Lower leg skin (tissue), 4 donors: ENCODE results near the gene ADAD2. TPM values are rescaled to one million over a fixed set of nuclear protein-coding genes. Genes with fewer than 3 reads are reported as not detected.
A peak's percentile ranks its signal among the peaks of the same experiment; 100 is the strongest.

Source experiments
- DNase-seq, 2 donors: peaks; one replicate each; pipeline ENCODE4 v3.0.0-alpha.2; 2019; ENCODE audit warnings: low spot score in 2 of 2
- H3K4me3 ChIP-seq: fragments of 200-600 bp; sonication (generic); 2 replicates; pipeline ENCODE4 v1.5.1; 2017; ENCODE audit warnings: mild to moderate bottlenecking, low read depth; ENCODE audit not compliant: poor library complexity, severe bottlenecking
- POLR2A ChIP-seq, 2 donors: fragments of 450-650 bp; IDR thresholded peaks; one replicate each; pipeline ENCODE4 v1.6.1; 2016 to 2017; ENCODE audit warnings: antibody characterized with exemption in 2 of 2, mild to moderate bottlenecking in 1 of 2, moderate library complexity in 1 of 2
- WGBS, 2 donors: methylation state at CpG; one replicate each; pipeline ENCODE4 v1.1.5; 2018; 5-methylcytosine and 5-hydroxymethylcytosine counted together
- intact Hi-C: fragments of 100-400 bp; cut with DNase I; formaldehyde crosslinking; loops from one replicate; pipeline ENCODE4 v1.15.0; 2023; ENCODE audit warnings: low total_unique reads
- total RNA-seq, 4 donors: library from RNA; depleted of rRNA; stranded (reverse); fragments of >200 nt; gene quantifications; one replicate each; pipeline ENCODE4 v1.1.0, GENCODE V29; 2016
- TF ChIP-seq, protein P1 (sequence below), 3 donors: fragments of 450-650 bp; IDR thresholded peaks; one replicate each; pipeline ENCODE4 v1.5.1; 2016; ENCODE audit warnings: antibody characterized with exemption in 3 of 3, mild to moderate bottlenecking in 3 of 3, moderate library complexity in 2 of 3

Gene ADAD2
- total RNA-seq, 4 donors from 2014 or later: 0.96 to 1.2 TPM; not detected in 2

DNA sequence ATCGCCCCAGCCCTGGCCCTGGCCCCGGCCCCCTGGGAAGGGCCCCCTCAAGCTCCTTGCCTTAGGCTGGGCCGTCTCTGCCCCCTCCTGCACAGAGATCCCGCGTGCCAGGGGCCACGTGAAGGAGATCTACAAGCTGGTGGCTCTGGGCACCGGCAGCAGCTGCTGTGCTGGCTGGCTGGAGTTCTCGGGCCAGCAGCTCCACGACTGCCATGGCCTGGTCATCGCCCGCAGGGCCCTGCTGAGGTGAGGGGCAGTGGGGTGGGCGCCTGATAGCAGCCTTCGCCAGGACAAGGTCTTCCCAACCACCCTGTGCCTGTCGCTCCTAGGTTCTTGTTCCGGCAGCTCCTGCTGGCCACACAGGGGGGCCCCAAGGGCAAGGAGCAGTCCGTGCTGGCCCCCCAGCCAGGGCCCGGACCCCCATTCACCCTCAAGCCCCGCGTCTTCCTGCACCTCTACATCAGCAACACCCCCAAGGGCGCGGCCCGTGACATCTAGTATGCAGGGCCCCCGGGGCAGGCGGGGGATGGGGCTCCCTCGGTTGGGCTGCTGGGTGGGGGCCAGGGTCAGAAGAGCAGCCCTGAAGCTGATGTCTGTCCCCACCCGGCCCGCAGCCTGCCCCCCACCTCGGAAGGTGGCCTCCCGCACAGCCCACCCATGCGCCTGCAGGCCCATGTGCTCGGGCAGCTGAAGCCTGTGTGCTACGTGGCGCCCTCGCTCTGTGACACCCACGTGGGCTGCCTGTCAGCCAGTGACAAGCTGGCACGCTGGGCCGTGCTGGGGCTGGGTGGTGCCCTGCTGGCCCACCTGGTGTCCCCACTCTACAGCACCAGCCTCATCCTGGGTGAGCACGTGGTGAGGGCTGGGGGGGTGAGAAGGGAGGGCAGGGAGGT is 4.5 kb downstream of the ADAD2 start:
- intact Hi-C loops: no loop called here
- TF ChIP-seq, protein P1, sequence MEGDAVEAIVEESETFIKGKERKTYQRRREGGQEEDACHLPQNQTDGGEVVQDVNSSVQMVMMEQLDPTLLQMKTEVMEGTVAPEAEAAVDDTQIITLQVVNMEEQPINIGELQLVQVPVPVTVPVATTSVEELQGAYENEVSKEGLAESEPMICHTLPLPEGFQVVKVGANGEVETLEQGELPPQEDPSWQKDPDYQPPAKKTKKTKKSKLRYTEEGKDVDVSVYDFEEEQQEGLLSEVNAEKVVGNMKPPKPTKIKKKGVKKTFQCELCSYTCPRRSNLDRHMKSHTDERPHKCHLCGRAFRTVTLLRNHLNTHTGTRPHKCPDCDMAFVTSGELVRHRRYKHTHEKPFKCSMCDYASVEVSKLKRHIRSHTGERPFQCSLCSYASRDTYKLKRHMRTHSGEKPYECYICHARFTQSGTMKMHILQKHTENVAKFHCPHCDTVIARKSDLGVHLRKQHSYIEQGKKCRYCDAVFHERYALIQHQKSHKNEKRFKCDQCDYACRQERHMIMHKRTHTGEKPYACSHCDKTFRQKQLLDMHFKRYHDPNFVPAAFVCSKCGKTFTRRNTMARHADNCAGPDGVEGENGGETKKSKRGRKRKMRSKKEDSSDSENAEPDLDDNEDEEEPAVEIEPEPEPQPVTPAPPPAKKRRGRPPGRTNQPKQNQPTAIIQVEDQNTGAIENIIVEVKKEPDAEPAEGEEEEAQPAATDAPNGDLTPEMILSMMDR (IDR thresholded peaks at IDR 0.05): no peak
- no peak for TF ChIP-seq POLR2A (IDR thresholded peaks at IDR 0.05)
- 61 to 64% methylated on average over 12 to 17 of the region's 38 CpGs for WGBS, 2 donors
- no peak overlapping the region for H3K4me3 ChIP-seq
- DNase-seq: no peak

DNA sequence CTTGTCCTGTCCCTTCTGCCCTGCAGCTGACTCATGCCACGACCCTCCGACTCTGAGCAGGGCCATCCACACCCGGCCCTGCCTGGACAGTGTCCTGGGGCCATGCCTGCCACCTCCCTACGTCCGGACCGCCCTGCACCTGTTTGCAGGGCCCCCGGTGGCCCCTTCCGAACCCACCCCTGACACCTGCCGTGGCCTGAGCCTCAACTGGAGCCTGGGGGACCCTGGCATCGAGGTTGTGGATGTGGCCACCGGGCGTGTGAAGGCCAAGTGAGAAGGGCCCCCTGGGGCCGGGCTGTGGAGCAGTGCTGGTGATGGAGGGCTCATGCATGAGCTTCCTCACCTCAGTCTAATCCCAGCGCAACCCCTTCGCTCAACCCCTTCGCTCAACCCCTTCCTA is 5.1 kb downstream of the ADAD2 start:
- intact Hi-C loops: no loop called here
- DNase-seq: no peak
- no peak for TF ChIP-seq POLR2A (IDR thresholded peaks at IDR 0.05)
- TF ChIP-seq, protein P1 (IDR thresholded peaks at IDR 0.05): no peak
- 62 to 76% methylated on average over 16 of the region's 16 CpGs for WGBS, 2 donors
- H3K4me3 ChIP-seq: no peak overlapping the region

DNA sequence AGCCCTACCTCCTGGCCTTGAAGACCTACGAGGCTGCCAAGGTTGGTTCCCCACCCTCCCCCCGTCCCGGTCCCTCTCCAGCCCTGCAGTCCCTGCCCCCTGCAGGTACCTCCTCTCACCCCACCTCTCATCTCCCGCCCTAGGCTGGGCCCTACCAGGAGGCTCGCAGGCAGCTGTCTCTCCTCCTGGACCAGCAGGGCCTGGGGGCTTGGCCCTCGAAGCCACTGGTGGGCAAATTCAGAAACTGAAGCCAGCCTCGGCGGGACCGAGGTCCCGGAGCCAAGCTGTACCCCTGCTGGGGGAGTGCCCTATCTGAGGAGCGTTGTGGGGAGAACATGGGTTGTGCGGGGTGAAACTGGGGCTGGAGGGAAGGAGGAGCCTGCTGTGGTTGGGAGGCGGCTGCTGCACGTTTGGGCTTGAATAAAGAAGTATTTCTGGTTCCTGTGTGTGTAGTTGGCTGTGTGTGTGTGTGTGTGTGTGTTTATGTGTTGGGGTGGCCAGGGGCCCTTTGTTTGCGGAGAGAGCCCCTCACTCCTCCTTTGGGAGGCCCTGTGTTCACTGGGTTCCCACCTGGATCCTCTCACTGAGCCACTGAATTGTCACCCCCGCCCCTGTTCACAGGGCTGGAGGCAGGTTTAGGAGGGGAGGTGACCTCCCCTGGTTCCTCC is 5.9 kb downstream of the ADAD2 start:
- intact Hi-C loops: no loop called here
- peak in 1 of 2 donors; percentile 51 for DNase-seq

DNA sequence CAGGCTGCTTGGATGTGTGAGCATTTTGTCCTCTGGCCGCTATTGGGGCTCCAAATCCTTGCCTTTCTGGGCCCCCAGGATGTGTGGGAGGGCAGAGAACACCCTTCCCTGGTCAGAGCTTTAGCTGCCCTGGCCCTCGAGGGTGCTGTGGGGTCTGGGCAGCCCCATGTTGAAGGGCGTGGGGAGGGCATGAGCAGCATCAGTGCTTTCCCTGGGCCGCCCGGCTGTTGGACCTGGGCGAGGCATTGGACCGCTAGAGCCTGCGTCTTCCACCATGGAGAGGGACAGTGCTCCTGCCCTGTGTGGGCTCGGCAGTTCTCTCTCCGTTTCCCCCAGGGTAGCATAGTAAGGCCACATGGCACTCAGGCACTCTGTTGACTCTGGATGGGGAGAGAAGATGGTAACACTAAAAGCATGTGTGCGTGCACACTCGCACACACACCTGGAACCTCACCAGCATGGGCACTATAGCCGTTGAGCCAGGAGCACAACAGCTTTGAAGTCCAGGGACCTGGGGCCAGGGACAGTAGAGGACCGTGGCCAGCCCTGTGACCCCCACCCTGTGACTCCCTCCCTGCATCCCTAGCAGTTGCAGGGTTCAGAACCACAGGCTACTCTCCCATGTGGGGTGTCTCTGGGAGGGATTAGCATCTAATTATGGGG is 6.6 kb downstream of the ADAD2 start:
- TF ChIP-seq, protein P1 (IDR thresholded peaks at IDR 0.05): no peak
- TF ChIP-seq POLR2A (IDR thresholded peaks at IDR 0.05): no peak
- DNase-seq: no peak
- H3K4me3 ChIP-seq: no peak overlapping the region
- 82 to 89% methylated on average over 9 to 14 of the region's 14 CpGs for WGBS, 2 donors
- intact Hi-C loops: no loop called here

More for the DNA sequence above, 5.9 kb downstream of the ADAD2 start:
- no peak for TF ChIP-seq POLR2A (IDR thresholded peaks at IDR 0.05)
- TF ChIP-seq, protein P1 (IDR thresholded peaks at IDR 0.05): no peak
- H3K4me3 ChIP-seq: no peak overlapping the region
- 39 to 57% methylated on average over 15 to 16 of the region's 16 CpGs for WGBS, 2 donors

DNA sequence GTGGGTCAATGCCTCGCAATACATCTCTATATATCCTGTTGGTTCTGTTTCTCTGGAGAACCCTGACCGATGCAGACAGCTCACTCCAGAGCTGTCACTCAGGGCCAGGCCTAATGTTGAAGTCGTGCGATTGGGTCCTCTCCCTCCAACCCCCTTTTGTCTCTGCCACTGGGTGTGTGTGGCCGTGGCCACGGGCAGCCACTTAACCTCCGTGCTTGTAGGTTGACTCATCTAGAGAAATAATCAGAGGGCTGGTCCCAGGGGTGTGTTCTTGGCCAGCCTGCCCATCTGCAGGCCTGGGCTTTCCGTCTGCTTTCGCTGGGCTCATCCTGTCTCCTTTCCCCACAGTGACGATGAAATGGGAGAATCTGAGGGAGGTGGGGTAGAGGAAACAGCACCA is 7.4 kb downstream of the ADAD2 start:
- intact Hi-C loops: no loop called here
- H3K4me3 ChIP-seq: no peak overlapping the region
- TF ChIP-seq POLR2A (IDR thresholded peaks at IDR 0.05): no peak
- TF ChIP-seq, protein P1 (IDR thresholded peaks at IDR 0.05): no peak
- DNase-seq: no peak
- WGBS, 2 donors: 36 to 48% methylated on average over 10 of the region's 10 CpGs
